B cell (primary cell): ENCODE results near the gene KCNJ11. TPM values are rescaled to one million over a fixed set of nuclear protein-coding genes. Genes with fewer than 3 reads are reported as not detected.

Experiments
- ATAC-seq: fragments of 200-7000 bp; cut with Tn5 transposase; one replicate; pipeline ENCODE4 v1.10.0; 2021; ENCODE audit warnings: low read depth, mild to moderate bottlenecking, moderate number of reproducible peaks, moderate library complexity
- CTCF ChIA-PET: fragments of 350-600 bp; sonication (Branson Sonifier 250); formaldehyde crosslinking; loops from one replicate; lab custom pipeline; 2021; ENCODE audit warnings: antibody characterized with exemption, inconsistent platforms; lab: Charles Lee
- POLR2A ChIA-PET: fragments of 350-600 bp; sonication (Branson Sonifier 250); formaldehyde crosslinking; loops from one replicate; lab custom pipeline; 2021; ENCODE audit warnings: antibody characterized with exemption; lab: Charles Lee
- DNase-seq: peaks from one replicate; pipeline ENCODE4 v3.0.0; 2013
- H2AFZ ChIP-seq: 2 replicates; pipeline ENCODE4 v1.6.1; 2012; ENCODE audit warnings: mild to moderate bottlenecking, low read depth, low read length; ENCODE audit not compliant: insufficient read depth, poor library complexity, severe bottlenecking
- H3K27ac ChIP-seq, 2 donors: 1 replicate in 1 of 2; 2 replicates in 1 of 2; pipeline ENCODE4 v1.5.1; 2012 to 2013; ENCODE audit warnings: low read length in 2 of 2, mild to moderate bottlenecking in 2 of 2, moderate library complexity in 1 of 2
- H3K27me3 ChIP-seq, 4 experiments: fragments of 200-600 bp in 1 of 4; sonication (generic) in 1 of 4; replicated peaks in 1 of 4; 1 replicate in 2 of 4; 2 replicates in 2 of 4; pipeline versions ENCODE4 v1.6.1 to v1.7.0; 2013 to 2016; ENCODE audit warnings: low read length in 3 of 4, mild to moderate bottlenecking in 2 of 4, mixed read lengths in 1 of 4, moderate library complexity in 1 of 4; ENCODE audit not compliant: insufficient read depth in 4 of 4, control insufficient read depth in 3 of 4; ENCODE audit errors: control extremely low read depth in 1 of 4
- H3K36me3 ChIP-seq, 2 experiments: replicated peaks in 1 of 2; 1 replicate in 1 of 2; 2 replicates in 1 of 2; pipeline versions ENCODE4 v1.6.1 to v1.7.1; 2013; ENCODE audit warnings: low read length in 1 of 2; ENCODE audit not compliant: insufficient read depth in 2 of 2, control insufficient read depth in 1 of 2; ENCODE audit errors: control extremely low read depth in 1 of 2, extremely low read depth in 1 of 2
- H3K4me1 ChIP-seq, 2 donors: fragments of 200-600 bp in 1 of 2; sonication (generic) in 1 of 2; 1 replicate in 1 of 2; 2 replicates in 1 of 2; pipeline versions ENCODE4 v1.5.1 to v1.6.1; 2013 to 2017; ENCODE audit warnings: low read length in 2 of 2; ENCODE audit not compliant: control insufficient read depth in 2 of 2, insufficient read depth in 2 of 2
- H3K4me2 ChIP-seq: replicated peaks from 2 replicates; pipeline ENCODE3; 2012; ENCODE audit warnings: mild to moderate bottlenecking, low read depth, low read length; ENCODE audit not compliant: poor library complexity, severe bottlenecking
- H3K4me3 ChIP-seq, 5 experiments: fragments of 200-600 bp in 1 of 5; sonication (generic) in 1 of 5; 1 replicate in 3 of 5; 2 replicates in 2 of 5; pipeline versions ENCODE4 v1.5.1 to v1.7.0; 2011 to 2016; ENCODE audit warnings: low read length in 4 of 5, mild to moderate bottlenecking in 4 of 5, low read depth in 2 of 5, control low read depth in 1 of 5, moderate library complexity in 1 of 5; ENCODE audit not compliant: insufficient read depth in 1 of 5; ENCODE audit errors: control extremely low read depth in 1 of 5, extremely low read depth in 1 of 5
- H3K79me2 ChIP-seq: fragments of 200-600 bp; sonication (generic); one replicate; pipeline ENCODE4 v1.6.0; 2016; ENCODE audit warnings: low read length; ENCODE audit not compliant: control insufficient read depth, insufficient read depth
- H3K9ac ChIP-seq: fragments of 200-600 bp; sonication (generic); 2 replicates; pipeline ENCODE4 v1.6.1; 2017; ENCODE audit warnings: mild to moderate bottlenecking, low read length, moderate library complexity
- H3K9me3 ChIP-seq, 3 donors: one replicate each; pipeline versions ENCODE4 v1.6.1 to v1.7.1; 2013; ENCODE audit warnings: low read length in 2 of 3; ENCODE audit not compliant: control insufficient read depth in 2 of 3, insufficient read depth in 1 of 3; ENCODE audit errors: control extremely low read depth in 1 of 3
- H4K20me1 ChIP-seq: 2 replicates; pipeline ENCODE4 v1.6.0; 2012; ENCODE audit warnings: mild to moderate bottlenecking, low read length; ENCODE audit not compliant: insufficient read depth, control insufficient read depth, poor library complexity, severe bottlenecking
- H3K27ac Mint-ChIP-seq: one replicate; pipeline ENCODE4 v1.8.0; 2021; ENCODE audit warnings: mixed read lengths
- H3K27me3 Mint-ChIP-seq: one replicate; pipeline ENCODE4 v1.8.0; 2021; ENCODE audit warnings: mixed read lengths
- H3K4me1 Mint-ChIP-seq: one replicate; pipeline ENCODE4 v1.8.0; 2021; ENCODE audit warnings: mixed read lengths
- H3K4me3 Mint-ChIP-seq: one replicate; pipeline ENCODE4 v1.8.0; 2021; ENCODE audit warnings: mixed read lengths
- H3K9me3 Mint-ChIP-seq: one replicate; pipeline ENCODE4 v1.8.0; 2022; ENCODE audit warnings: mixed read lengths; ENCODE audit not compliant: insufficient read depth
- EZH2 ChIP-seq: IDR thresholded peaks from 2 replicates; pipeline ENCODE4 v1.6.1; 2012; ENCODE audit warnings: borderline replicate concordance, low read depth, mild to moderate bottlenecking, moderate library complexity, low read length; ENCODE audit not compliant: insufficient read depth, poor library complexity, severe bottlenecking
- WGBS: methylation state at CpG from one replicate; pipeline ENCODE4 v1.1.5; 2013; ENCODE audit warnings: missing lambda C conversion rate; ENCODE audit not compliant: insufficient coverage; 5-methylcytosine and 5-hydroxymethylcytosine counted together
- intact Hi-C: fragments of 100-400 bp; cut with micrococcal nuclease; formaldehyde crosslinking; loops from one replicate; pipeline ENCODE4 v1.10.0; 2022
- polyA plus RNA-seq: library from polyadenylated mRNA; depleted of rRNA; stranded (reverse); fragments of >200 nt; gene quantifications from 2 replicates; pipeline ENCODE4 v1.2.3, GENCODE V29; 2012
- total RNA-seq, 2 donors: library from RNA; stranded (reverse); fragments of 120-200 nt in 1 of 2; gene quantifications; 1 replicate in 1 of 2; 2 replicates in 1 of 2; pipeline versions ENCODE4 v1.2.3 to v1.2.4, GENCODE V29; 2013 to 2022
- TF ChIP-seq, protein P1 (sequence below): fragments of 200-600 bp; IDR thresholded peaks from one replicate; pipeline ENCODE4 v1.8.0; 2022; ENCODE audit warnings: antibody characterized with exemption, mild to moderate bottlenecking

Gene KCNJ11
- total and polyA plus RNA-seq, 2 donors (not counting 1 experiment from before 2014, with no cell fraction given), result 1.4 to 2.1 TPM

DNA sequence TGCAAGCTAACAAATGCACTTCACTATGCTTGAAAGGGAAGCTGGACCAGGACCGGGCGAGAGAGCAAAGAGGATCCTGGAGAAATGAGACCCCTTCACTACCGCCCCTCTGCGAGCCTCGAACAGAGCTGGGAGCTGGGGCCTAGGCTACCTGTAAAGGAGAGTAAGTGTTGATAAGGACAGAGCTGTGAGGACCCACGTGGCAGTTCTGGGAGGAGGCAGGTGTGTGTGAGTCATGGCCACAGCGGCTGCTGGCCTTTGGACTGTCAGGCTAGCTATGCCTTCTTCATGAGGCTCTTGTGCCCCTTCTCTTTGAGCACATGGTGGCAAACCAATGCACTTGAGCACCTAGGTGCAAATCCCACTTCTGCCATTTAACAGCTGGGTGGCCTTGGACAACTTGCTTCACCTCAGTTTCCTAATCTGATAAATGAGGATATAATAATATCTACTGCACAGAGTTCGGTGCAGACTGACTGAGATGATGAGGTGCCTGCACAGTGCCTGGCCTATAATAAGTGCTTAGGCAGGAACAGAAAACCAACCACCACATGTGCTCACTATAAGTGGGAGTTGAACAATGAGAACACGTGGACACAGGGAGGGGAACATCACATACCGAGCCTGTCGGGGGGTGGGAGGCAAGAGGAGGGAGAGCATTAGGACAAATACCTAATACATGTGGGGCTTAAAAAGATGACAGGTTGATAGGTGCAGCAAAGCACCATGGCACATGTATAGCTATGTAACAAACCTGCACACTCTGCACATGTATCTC lies 35.3 kb upstream of the KCNJ11 start:
- Histone ChIP-seq H3K9ac (no peak overlapping the region), H3K27ac (no peak overlapping the region), H3K36me3 (no peaks in the 10 kb centered on the region), H3K27me3 (peaks cover 0 to 19% (median 2%) of the 10 kb centered on the region in 4 experiments), H3K9me3 (no peaks in the 10 kb centered on the region), H4K20me1 (no peaks in the 10 kb centered on the region), H3K4me3 (no peak overlapping the region), H3K79me2 (no peaks in the 10 kb centered on the region), H3K4me2 (no peak overlapping the region), H3K4me1 (no peaks in the 10 kb centered on the region), H2AFZ (no peak overlapping the region)
- intact Hi-C loops, result no loop called here
- Mint-ChIP-seq H3K27ac (no peak overlapping the region), H3K9me3 (no peaks in the 10 kb centered on the region), H3K27me3 (peaks cover 35% of the 10 kb centered on the region), H3K4me3 (no peak overlapping the region), H3K4me1 (no peaks in the 10 kb centered on the region)
- 93% methylated on average over 7 of the region's 11 CpGs for WGBS
- ChIA-PET POLR2A (no interaction called here), CTCF (no interaction called here)
- TF ChIP-seq EZH2, result no peak
- TF ChIP-seq, protein P1, sequence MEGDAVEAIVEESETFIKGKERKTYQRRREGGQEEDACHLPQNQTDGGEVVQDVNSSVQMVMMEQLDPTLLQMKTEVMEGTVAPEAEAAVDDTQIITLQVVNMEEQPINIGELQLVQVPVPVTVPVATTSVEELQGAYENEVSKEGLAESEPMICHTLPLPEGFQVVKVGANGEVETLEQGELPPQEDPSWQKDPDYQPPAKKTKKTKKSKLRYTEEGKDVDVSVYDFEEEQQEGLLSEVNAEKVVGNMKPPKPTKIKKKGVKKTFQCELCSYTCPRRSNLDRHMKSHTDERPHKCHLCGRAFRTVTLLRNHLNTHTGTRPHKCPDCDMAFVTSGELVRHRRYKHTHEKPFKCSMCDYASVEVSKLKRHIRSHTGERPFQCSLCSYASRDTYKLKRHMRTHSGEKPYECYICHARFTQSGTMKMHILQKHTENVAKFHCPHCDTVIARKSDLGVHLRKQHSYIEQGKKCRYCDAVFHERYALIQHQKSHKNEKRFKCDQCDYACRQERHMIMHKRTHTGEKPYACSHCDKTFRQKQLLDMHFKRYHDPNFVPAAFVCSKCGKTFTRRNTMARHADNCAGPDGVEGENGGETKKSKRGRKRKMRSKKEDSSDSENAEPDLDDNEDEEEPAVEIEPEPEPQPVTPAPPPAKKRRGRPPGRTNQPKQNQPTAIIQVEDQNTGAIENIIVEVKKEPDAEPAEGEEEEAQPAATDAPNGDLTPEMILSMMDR, result no peak
- no peak for ATAC-seq
- DNase-seq, result no peak

DNA sequence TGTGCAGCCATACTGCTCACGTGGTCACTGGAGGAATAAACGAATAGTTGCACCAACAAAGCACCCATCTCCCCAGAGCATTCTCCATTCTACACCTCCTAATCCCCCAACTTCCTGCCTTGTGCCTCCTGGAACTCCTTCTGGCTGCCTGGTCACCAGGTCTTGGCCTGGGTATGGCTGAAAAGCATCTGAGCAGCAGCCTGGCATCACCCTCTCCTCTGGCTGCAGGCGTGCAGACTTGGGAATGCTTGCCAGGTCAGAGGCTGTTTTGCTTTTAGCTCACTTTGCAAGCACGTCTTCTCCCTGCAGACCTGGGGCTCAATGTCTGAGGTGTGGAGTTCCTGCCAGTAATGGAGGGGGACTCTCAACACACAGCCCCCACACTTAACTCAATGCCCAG lies 33.3 kb upstream of the KCNJ11 start:
- no peak for ATAC-seq
- CTCF ChIA-PET, result no interaction called here

More for the DNA sequence above, 33.3 kb upstream of the KCNJ11 start:
- POLR2A ChIA-PET, result no interaction called here
- H3K27ac ChIP-seq, result no peak overlapping the region
- intact Hi-C loops, result no loop called here
- H3K4me3 ChIP-seq, result no peak overlapping the region
- H3K36me3 ChIP-seq, result no peaks in the 10 kb centered on the region
- H3K79me2 ChIP-seq, result no peaks in the 10 kb centered on the region
- Mint-ChIP-seq H3K27ac (no peak overlapping the region), H3K27me3 (peaks cover 48% of the 10 kb centered on the region), H3K4me1 (no peaks in the 10 kb centered on the region), H3K9me3 (no peaks in the 10 kb centered on the region), H3K4me3 (no peak overlapping the region)
- TF ChIP-seq EZH2, result no peak
- TF ChIP-seq, protein P1, result no peak
- no peak overlapping the region for H3K9ac ChIP-seq
- no peak for DNase-seq
- no peaks in the 10 kb centered on the region for H3K4me1 ChIP-seq
- H3K9me3 ChIP-seq, result no peaks in the 10 kb centered on the region
- H4K20me1 ChIP-seq, result no peaks in the 10 kb centered on the region
- H3K4me2 ChIP-seq, result no peak overlapping the region
- WGBS, result 84% methylated on average over 3 of the region's 4 CpGs
- peaks cover 0 to 17% (median 2%) of the 10 kb centered on the region in 4 experiments for H3K27me3 ChIP-seq
- H2AFZ ChIP-seq, result no peak overlapping the region
